ENCODE results near the gene THAP7. TPM values are rescaled to one million over a fixed set of nuclear protein-coding genes. Genes with fewer than 3 reads are reported as not detected.

THAP7 gene
- total and polyA plus RNA-seq, 2 experiments from 2014 or later: 49.7 to 61.1 TPM

DNA sequence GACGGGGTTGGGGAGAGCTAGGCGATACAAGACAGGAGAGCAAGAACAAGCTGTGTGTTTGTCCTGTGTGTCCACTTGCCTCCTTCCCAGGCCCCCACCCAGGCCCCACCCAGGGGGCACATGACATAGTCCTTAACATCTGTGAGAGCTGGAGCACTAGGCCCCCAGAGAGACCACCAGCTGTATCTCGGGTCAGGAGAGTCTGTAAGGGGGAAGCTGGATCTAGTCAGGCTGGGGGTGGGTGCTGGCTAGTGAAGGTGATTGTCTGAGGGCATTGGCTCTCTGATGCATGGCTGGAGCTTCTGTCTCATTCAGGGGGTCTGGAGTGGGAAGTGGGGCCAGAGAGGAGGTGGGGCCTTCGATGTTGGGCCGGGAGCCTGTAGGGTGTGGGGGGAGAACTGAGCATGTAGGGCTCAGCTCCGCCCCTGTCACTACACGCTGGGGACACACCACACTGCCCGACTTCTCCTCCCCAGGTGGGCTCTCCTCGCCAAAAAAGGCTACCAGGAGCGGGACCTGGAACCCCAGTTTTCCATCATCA is 13.6 kb upstream of the THAP7 start:
- Histone ChIP-seq H3K4me1 (ENCODE audit: low read depth) (peaks cover 18% of the 10 kb centered on the region), H3K9me3 (ENCODE audit: low read depth) (no peaks in the 10 kb centered on the region), H3K36me3 (no peaks in the 10 kb centered on the region), H3K27me3 (no peaks in the 10 kb centered on the region), H3K27ac (peak overlapping the region; percentile 96), H3K4me3 (no peak overlapping the region)
- TF ChIP-seq, protein P1, sequence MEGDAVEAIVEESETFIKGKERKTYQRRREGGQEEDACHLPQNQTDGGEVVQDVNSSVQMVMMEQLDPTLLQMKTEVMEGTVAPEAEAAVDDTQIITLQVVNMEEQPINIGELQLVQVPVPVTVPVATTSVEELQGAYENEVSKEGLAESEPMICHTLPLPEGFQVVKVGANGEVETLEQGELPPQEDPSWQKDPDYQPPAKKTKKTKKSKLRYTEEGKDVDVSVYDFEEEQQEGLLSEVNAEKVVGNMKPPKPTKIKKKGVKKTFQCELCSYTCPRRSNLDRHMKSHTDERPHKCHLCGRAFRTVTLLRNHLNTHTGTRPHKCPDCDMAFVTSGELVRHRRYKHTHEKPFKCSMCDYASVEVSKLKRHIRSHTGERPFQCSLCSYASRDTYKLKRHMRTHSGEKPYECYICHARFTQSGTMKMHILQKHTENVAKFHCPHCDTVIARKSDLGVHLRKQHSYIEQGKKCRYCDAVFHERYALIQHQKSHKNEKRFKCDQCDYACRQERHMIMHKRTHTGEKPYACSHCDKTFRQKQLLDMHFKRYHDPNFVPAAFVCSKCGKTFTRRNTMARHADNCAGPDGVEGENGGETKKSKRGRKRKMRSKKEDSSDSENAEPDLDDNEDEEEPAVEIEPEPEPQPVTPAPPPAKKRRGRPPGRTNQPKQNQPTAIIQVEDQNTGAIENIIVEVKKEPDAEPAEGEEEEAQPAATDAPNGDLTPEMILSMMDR (IDR thresholded peaks at IDR 0.05; ENCODE audit: low read depth, low read length): no peak
- no peak for DNase-seq (ENCODE audit: low read depth in 1 of 2, low spot score in 1 of 2)

DNA sequence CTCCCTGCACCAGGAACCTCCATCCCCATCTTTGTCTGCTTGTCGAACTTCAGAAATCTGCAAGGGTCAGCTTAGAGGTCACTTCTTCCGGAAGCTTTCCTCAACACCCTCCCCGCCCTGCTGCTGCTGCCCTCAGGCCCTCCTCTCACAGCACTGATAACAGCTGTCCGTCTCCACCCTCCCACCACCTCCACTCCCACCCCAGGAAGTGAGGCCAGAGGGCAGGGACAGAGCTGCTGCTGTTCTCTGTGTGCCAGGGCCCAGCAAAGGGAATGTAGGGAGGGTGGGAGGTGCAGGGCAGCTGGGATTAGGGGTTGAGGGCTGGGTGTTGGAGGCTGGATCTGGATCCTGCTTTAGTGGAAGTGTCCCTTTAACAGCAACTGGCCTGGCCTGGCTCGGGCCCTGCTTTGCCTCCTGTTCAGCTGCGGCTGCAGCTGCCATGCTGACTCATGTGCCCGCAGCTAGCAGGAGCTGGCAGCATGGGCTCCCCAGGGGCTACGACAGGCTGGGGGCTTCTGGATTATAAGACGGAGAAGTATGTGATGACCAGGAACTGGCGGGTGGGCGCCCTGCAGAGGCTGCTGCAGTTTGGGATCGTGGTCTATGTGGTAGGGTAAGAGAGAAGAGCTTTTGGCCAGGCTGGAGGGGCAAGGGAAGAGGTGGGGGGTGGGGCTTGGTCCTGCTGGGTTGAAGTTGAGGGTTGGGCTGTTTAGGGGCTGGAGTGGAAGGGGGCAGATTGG is 13.0 kb upstream of the THAP7 start, which contains the start of gene P2RX6:
Gene P2RX6 (plus strand): TSS at position 440 of the 740 bp plus-strand sequence. CDS start 10 bp downstream, at position 450.
- Histone ChIP-seq H3K27ac (peak within 1 kb of the TSS; percentile 96), H3K4me1 (ENCODE audit: low read depth) (peaks cover 18% of the 10 kb centered on the region), H3K27me3 (no peaks in the 10 kb centered on the region), H3K4me3 (peak within 1 kb of the TSS; percentile 42), H3K9me3 (ENCODE audit: low read depth) (no peaks in the 10 kb centered on the region), H3K36me3 (no peaks in the 10 kb centered on the region)
- DNase-seq (ENCODE audit: low read depth in 1 of 2, low spot score in 1 of 2): peak; percentile 78 to 86
- TF ChIP-seq, protein P1 (IDR thresholded peaks at IDR 0.05; ENCODE audit: low read depth, low read length): no peak

DNA sequence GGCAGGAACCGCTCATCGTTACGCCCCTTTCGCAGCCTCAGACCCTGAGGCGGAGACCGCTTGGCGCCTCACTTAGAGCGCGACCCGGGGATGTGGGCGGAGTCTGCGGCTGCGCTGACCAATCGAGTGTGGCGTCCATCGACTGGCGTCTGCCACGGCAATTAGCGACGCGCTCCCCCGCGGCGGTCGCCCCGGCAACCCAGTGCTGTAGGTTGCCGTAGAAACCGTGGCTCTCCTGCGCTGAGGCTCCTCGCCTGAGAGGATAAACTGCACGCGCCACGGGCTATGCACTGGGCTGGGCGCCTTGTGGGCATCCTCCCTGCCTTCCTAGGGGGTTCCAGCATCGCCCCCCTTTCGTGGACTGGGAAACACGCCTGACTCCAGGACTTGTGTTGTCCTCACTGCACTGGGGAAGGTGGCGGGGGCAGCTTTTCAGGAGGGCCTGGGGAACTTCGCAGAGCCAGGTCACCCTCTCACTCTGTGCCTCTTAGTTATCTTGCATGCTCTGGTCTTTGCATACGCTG is 12.3 kb upstream of the THAP7 start:
- Histone ChIP-seq H3K27ac (peak overlapping the region; percentile 96), H3K4me3 (peak overlapping the region; percentile 42), H3K27me3 (no peaks in the 10 kb centered on the region), H3K36me3 (no peaks in the 10 kb centered on the region), H3K9me3 (ENCODE audit: low read depth) (no peaks in the 10 kb centered on the region), H3K4me1 (ENCODE audit: low read depth) (peaks cover 18% of the 10 kb centered on the region)
- DNase-seq (ENCODE audit: low read depth in 1 of 2, low spot score in 1 of 2): peak; percentile 96 to 98
- TF ChIP-seq, protein P1 (IDR thresholded peaks at IDR 0.05; ENCODE audit: low read depth, low read length): no peak

DNA sequence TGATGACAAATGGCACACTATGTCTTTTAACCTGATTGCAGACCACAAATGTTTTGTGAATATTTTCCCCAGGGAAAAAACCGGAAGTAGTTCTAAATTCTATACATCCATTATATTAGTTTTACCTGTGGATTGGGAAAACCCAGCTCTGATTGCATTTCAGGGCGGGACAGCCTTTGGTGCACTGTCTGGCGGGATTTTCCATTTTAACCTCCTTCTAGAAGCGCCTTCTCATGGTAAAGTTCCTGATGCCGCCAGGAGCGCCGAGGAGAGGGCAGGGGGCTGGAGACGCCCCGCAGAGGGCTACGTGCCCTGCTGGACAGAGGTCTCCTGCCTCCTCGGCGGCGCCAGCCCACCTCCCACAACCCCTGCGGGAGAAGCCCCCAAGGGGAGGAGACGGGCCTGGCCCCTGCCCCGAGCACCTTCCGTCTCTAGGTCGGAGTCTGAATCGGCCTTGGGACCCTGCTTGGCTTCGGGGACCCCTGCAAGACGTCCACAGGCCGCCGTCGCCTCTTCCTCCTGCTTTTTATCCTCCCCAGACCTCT is 11.8 kb upstream of the THAP7 start:
- H3K4me1 ChIP-seq (ENCODE audit: low read depth): peaks cover 18% of the 10 kb centered on the region
- H3K27ac ChIP-seq: peak overlapping the region; percentile 76
- peak overlapping the region; percentile 42 for H3K4me3 ChIP-seq
- no peaks in the 10 kb centered on the region for H3K36me3 ChIP-seq
- H3K27me3 ChIP-seq: no peaks in the 10 kb centered on the region
- TF ChIP-seq, protein P1 (IDR thresholded peaks at IDR 0.05; ENCODE audit: low read depth, low read length): no peak
- peak in 1 of 2 donors; percentile 62 for DNase-seq (ENCODE audit: low read depth in 1 of 2, low spot score in 1 of 2)
- H3K9me3 ChIP-seq (ENCODE audit: low read depth): no peaks in the 10 kb centered on the region

DNA sequence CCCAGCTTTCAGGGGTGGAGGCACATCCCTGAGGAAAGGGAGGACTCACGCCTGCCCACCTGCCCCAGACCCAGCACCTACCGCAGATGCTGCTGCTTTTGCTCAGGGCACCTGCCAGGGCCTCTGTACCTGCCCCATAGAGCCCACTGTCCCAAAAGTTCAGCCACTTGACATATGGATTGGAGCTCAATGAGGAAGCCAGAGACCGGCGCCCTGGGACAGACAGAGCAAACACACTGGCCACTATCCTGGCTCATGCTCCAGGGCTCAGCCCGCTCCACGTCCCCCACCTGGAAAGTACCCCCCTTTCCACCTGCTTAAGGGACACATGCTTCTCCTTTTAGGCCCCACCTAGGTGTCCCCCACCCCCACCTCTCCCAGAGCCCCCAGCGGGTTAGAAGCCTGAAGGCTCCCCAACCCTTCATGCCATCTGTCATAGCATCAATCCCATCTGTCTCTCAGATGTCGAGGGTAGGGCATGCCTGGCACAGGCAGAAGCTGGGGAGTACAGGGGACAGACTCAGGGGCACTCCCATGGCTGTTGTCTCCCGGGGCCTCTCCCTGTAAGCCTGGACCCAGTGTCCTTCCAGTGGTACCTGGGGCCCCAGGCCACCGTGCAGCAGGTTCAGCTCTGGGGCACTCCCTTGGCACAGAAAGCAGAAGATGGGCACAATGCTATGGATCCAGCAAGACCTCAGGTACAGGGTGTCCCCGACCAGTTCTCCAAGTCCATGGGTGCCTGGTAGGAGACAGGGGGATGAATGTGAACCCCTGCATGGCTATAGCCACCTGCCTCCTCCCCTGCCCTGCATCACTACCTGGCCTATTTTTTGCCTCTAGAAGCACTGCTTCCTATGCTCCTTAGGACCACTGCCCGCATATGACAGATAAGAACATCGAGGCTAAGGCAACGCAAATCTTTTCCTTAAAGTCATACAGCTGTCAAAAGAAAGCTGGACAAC is 10.8 kb upstream of the THAP7 start:
- Histone ChIP-seq H3K4me1 (ENCODE audit: low read depth) (peaks cover 18% of the 10 kb centered on the region), H3K4me3 (peak overlapping the region; percentile 42), H3K27me3 (no peaks in the 10 kb centered on the region), H3K9me3 (ENCODE audit: low read depth) (no peaks in the 10 kb centered on the region), H3K36me3 (no peaks in the 10 kb centered on the region), H3K27ac (peak overlapping the region; percentile 76)
- no peak for DNase-seq (ENCODE audit: low read depth in 1 of 2, low spot score in 1 of 2)
- TF ChIP-seq, protein P1 (IDR thresholded peaks at IDR 0.05; ENCODE audit: low read depth, low read length): no peak
